ENCODE results near the gene DCC. TPM values are rescaled to one million over a fixed set of nuclear protein-coding genes. Genes with fewer than 3 reads are reported as not detected.

DCC gene
- total and polyA plus RNA-seq, 2 of the 8 experiments (the other 6 are each of a cell fraction or from before 2014, with no cell fraction given), result 0.14 to 1.4 TPM

- H3K9me3 ChIP-seq (ENCODE audit: insufficient read depth in 2 of 2, low read depth in 1 of 2, low read length in 1 of 2), result peaks cover 0 to 4% of the 10 kb centered on the region in 2 experiments; a peak in 1 of 4 replicates
- H4K91ac ChIP-seq (replicated peaks; ENCODE audit: insufficient read length, low read length), result no peak overlapping the region
- H3K79me2 ChIP-seq (ENCODE audit: control insufficient read depth in 1 of 2, insufficient read depth in 2 of 2, low read length in 2 of 2), result no peaks in the 10 kb centered on the region; a peak in 1 of 4 replicates
- H2BK12ac ChIP-seq (ENCODE audit: low read depth, low read length), result no peak overlapping the region
- no peak overlapping the region for H3K23ac ChIP-seq (ENCODE audit: insufficient read length)
- H3K27ac ChIP-seq (ENCODE audit: low read depth, low read length), result no peak overlapping the region
- H3K4me2 ChIP-seq (ENCODE audit: insufficient read depth in 1 of 2, low read depth in 2 of 2, low read length in 2 of 2), result no peak overlapping the region
- POLR2A ChIA-PET (ENCODE audit: partially characterized antibody), result no interaction called here
- FAIRE-seq (no peak), DNase-seq (ENCODE audit: low read depth in 1 of 2, low spot score in 2 of 2) (no peak)
- H3K56ac ChIP-seq (replicated peaks; ENCODE audit: insufficient read length, low read depth, low read length), result no peak overlapping the region
- H3K27me3 ChIP-seq (replicated peaks in 1 of 4; ENCODE audit: control insufficient read depth in 3 of 4, extremely low read depth in 1 of 4, insufficient read depth in 3 of 4, low read length in 3 of 4), result no peaks in the 10 kb centered on the region
- H2AK5ac ChIP-seq (ENCODE audit: low read depth, low read length), result no peak overlapping the region
- peaks cover 0 to 3% (median 0%) of the 10 kb centered on the region in 4 experiments; a peak in 1 of 8 replicates for H3K36me3 ChIP-seq (ENCODE audit: control insufficient read depth in 2 of 4, insufficient read depth in 4 of 4, low read length in 3 of 4)
- no peak overlapping the region for H3K4me3 ChIP-seq (ENCODE audit: extremely low read depth in 1 of 4, insufficient read depth in 2 of 4, low read depth in 3 of 4, low read length in 4 of 4)
- H2BK20ac ChIP-seq (ENCODE audit: low read length), result no peak overlapping the region
- no peak overlapping the region for H3K9ac ChIP-seq (replicated peaks in 1 of 4; ENCODE audit: extremely low read depth in 1 of 4, low read depth in 3 of 4, low read length in 3 of 4)
- H3K79me1 ChIP-seq (ENCODE audit: low read depth, low read length), result no peaks in the 10 kb centered on the region
- H3K14ac ChIP-seq (ENCODE audit: insufficient read length), result no peak overlapping the region
- CTCF ChIA-PET (ENCODE audit: partially characterized antibody), result no interaction called here
- WGBS, 2 experiments (ENCODE audit: extremely low coverage in 1 of 2, insufficient coverage in 1 of 2, insufficient read length in 1 of 2, insufficient replicate concordance in 2 of 2, low coverage in 1 of 2, low lambda C conversion rate in 2 of 2, missing lambda C conversion rate in 1 of 2), result 89% methylated on average over 2 of the region's 2 CpGs; no CpG with 5 or more reads in 1 of the 2 experiments
- H3K23me2 ChIP-seq (ENCODE audit: low read depth, low read length), result no peaks in the 10 kb centered on the region
- no peak overlapping the region for H2BK5ac ChIP-seq (ENCODE audit: low read depth, low read length)
- H2BK15ac ChIP-seq (ENCODE audit: low read length), result no peak overlapping the region
- no peak overlapping the region for H2BK120ac ChIP-seq (replicated peaks; ENCODE audit: low read depth, low read length)
- no peaks in the 10 kb centered on the region for H4K20me1 ChIP-seq (replicated peaks in 1 of 2; ENCODE audit: control insufficient read depth in 1 of 2, insufficient read depth in 2 of 2, low read length in 2 of 2)
- no peak overlapping the region for H4K8ac ChIP-seq (ENCODE audit: extremely low read depth, insufficient read depth, low read length)
- no peak overlapping the region for H2AFZ ChIP-seq (ENCODE audit: low read length)
- H4K5ac ChIP-seq (ENCODE audit: insufficient read length, low read depth, low read length), result no peak overlapping the region
- no peaks in the 10 kb centered on the region; a peak in 1 of 7 replicates for H3K4me1 ChIP-seq (replicated peaks in 1 of 4; ENCODE audit: control insufficient read depth in 3 of 4, insufficient read depth in 4 of 4, low read length in 3 of 4)
- no peak overlapping the region for H3K18ac ChIP-seq (ENCODE audit: extremely low read depth, low read length)
- no peak overlapping the region for H3K4ac ChIP-seq (replicated peaks; ENCODE audit: insufficient read length, low read depth, low read length)
- TF ChIP-seq CEBPB (IDR thresholded peaks at IDR 0.05; ENCODE audit: low read depth, low read length) (no peak), EGR1 (IDR thresholded peaks at IDR 0.05; ENCODE audit: borderline replicate concordance, low read depth, low read length) (no peak), RFX5 (IDR thresholded peaks at IDR 0.05; ENCODE audit: borderline replicate concordance, low read depth, low read length) (no peak), JUN (IDR thresholded peaks at IDR 0.05; ENCODE audit: low read depth, low read length) (no peak), SAP30 (IDR thresholded peaks at IDR 0.05; ENCODE audit: insufficient read depth, insufficient replicate concordance, low read length) (no peak), KDM4A (IDR thresholded peaks at IDR 0.05; ENCODE audit: low read depth, low read length, severe bottlenecking) (no peak), SP1 (IDR thresholded peaks at IDR 0.05; ENCODE audit: low read depth, low read length) (no peak), JUND (IDR thresholded peaks at IDR 0.05; ENCODE audit: low read length) (no peak), RBBP5 (IDR thresholded peaks at IDR 0.05; ENCODE audit: borderline replicate concordance, low read depth, low read length) (no peak), SP4 (IDR thresholded peaks at IDR 0.05; ENCODE audit: low read length) (no peak), EP300 (IDR thresholded peaks at IDR 0.05; ENCODE audit: borderline replicate concordance in 1 of 2, low read depth in 2 of 2, low read length in 2 of 2) (no peak), RXRA (IDR thresholded peaks at IDR 0.05; ENCODE audit: insufficient read depth, low read depth, low read length) (no peak), CBX8 (IDR thresholded peaks at IDR 0.05; ENCODE audit: borderline replicate concordance, low read depth, low read length) (no peak), SIRT6 (IDR thresholded peaks at IDR 0.05; ENCODE audit: low read length) (no peak), MAX (IDR thresholded peaks at IDR 0.05) (no peak)
These were observed 1220.5 kb downstream of the DCC start for GRCh38 chr18:53560546-53560945.

All from H1 (cell line).